ENCODE results near the gene THRB. TPM values are rescaled to one million over a fixed set of nuclear protein-coding genes. Genes with fewer than 3 reads are reported as not detected.
"Not testable (repeated sequence)": the region's sequence is repeated elsewhere in the genome, so short reads cannot be mapped to it uniquely, and the experiment has no call there.

THRB gene
- total and polyA plus RNA-seq, 4 experiments from 2014 or later, result 0.03 TPM; not detected in 3

- H3K27ac Mint-ChIP-seq, result no peak overlapping the region
- no peaks in the 10 kb centered on the region for H3K27me3 Mint-ChIP-seq
- CTCF ChIA-PET (ENCODE audit: partially characterized antibody), result no interaction called here
- Histone ChIP-seq H3K36me3 (ENCODE audit: insufficient read depth, low read length) (no peaks in the 10 kb centered on the region), H3K4me3 (ENCODE audit: low read length in 2 of 2) (no peak overlapping the region), H3K9me3 (ENCODE audit: control insufficient read depth in 1 of 2, low read length in 2 of 2) (no peaks in the 10 kb centered on the region), H3K27me3 (ENCODE audit: insufficient read depth, low read length) (no peaks in the 10 kb centered on the region), H3K4me1 (ENCODE audit: insufficient read depth, low read length) (no peaks in the 10 kb centered on the region), H3K27ac (ENCODE audit: low read depth, low read length) (no peak overlapping the region)
- peaks cover 0 to 6% (median 3%) of the 10 kb centered on the region in 8 donors for H3K9me3 Mint-ChIP-seq
- intact Hi-C loops (cut with micrococcal nuclease), result no loop called here
- no peak overlapping the region for H3K4me3 Mint-ChIP-seq
- H3K36me3 Mint-ChIP-seq, result no peaks in the 10 kb centered on the region
- no peaks in the 10 kb centered on the region for H3K4me1 Mint-ChIP-seq
- DNase-seq, result no peak
- POLR2A ChIA-PET (ENCODE audit: partially characterized antibody), result no interaction called here
Observed at GRCh38 chr3:24401090-24401810, 93.4 kb downstream of the THRB start.

DNA sequence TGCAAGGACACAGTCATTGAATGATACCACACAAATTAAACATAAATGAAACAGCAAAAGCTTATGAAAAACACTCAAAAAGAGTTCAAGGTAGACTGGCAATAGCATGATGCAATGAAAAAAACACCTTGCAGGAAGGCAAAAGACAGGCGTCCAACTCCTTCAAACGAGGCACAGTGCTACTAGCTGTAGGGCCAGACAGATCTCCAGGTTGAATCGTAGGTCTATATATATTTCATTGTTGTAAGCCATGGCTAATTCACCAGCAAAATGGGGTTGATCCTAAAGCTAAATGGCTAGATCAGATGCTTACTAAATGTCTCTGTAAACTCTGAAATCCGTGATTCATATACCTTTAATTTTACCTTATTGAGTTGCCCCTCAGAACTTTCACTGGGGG is 94.2 kb downstream of the THRB start:
- H3K4me3 ChIP-seq (ENCODE audit: low read length in 2 of 2), result no peak overlapping the region
- no peaks in the 10 kb centered on the region for H3K9me3 ChIP-seq (ENCODE audit: control insufficient read depth in 1 of 2, low read length in 2 of 2)
- no peaks in the 10 kb centered on the region for H3K4me1 ChIP-seq (ENCODE audit: insufficient read depth, low read length)
- H3K36me3 ChIP-seq (ENCODE audit: insufficient read depth, low read length), result no peaks in the 10 kb centered on the region
- POLR2A ChIA-PET (ENCODE audit: partially characterized antibody), result no interaction called here
- H3K4me3 Mint-ChIP-seq, result no peak overlapping the region
- intact Hi-C loops (cut with micrococcal nuclease), result no loop called here
- no peaks in the 10 kb centered on the region for H3K36me3 Mint-ChIP-seq
- H3K27ac ChIP-seq (ENCODE audit: low read depth, low read length), result no peak overlapping the region
- H3K4me1 Mint-ChIP-seq, result no peaks in the 10 kb centered on the region
- H3K27me3 ChIP-seq (ENCODE audit: insufficient read depth, low read length), result no peaks in the 10 kb centered on the region
- no peak for DNase-seq
- H3K9me3 Mint-ChIP-seq, result peaks cover 0 to 6% (median 3%) of the 10 kb centered on the region in 8 donors
- H3K27me3 Mint-ChIP-seq, result no peaks in the 10 kb centered on the region
- CTCF ChIA-PET (ENCODE audit: partially characterized antibody), result no interaction called here
- H3K27ac Mint-ChIP-seq, result no peak overlapping the region

- no peaks in the 10 kb centered on the region for H3K36me3 Mint-ChIP-seq
- no peaks in the 10 kb centered on the region for H3K27me3 Mint-ChIP-seq
- no peaks in the 10 kb centered on the region for H3K4me1 ChIP-seq (ENCODE audit: insufficient read depth, low read length)
- H3K36me3 ChIP-seq (ENCODE audit: insufficient read depth, low read length), result no peaks in the 10 kb centered on the region
- H3K27me3 ChIP-seq (ENCODE audit: insufficient read depth, low read length), result no peaks in the 10 kb centered on the region
- no peaks in the 10 kb centered on the region for H3K4me1 Mint-ChIP-seq
- DNase-seq, result no peak
- H3K4me3 ChIP-seq (ENCODE audit: low read length in 2 of 2), result no peak overlapping the region
- H3K9me3 Mint-ChIP-seq, result peaks cover 0 to 6% (median 3%) of the 10 kb centered on the region in 8 donors
- intact Hi-C loops (cut with micrococcal nuclease), result no loop called here
- no peak overlapping the region for H3K27ac ChIP-seq (ENCODE audit: low read depth, low read length)
- ChIA-PET CTCF (ENCODE audit: partially characterized antibody) (no interaction called here), POLR2A (ENCODE audit: partially characterized antibody) (no interaction called here)
- H3K27ac Mint-ChIP-seq, result no peak overlapping the region
- H3K9me3 ChIP-seq (ENCODE audit: control insufficient read depth in 1 of 2, low read length in 2 of 2), result no peaks in the 10 kb centered on the region
- no peak overlapping the region for H3K4me3 Mint-ChIP-seq
Observed at GRCh38 chr3:24400015-24400414, 94.6 kb downstream of the THRB start.

DNA sequence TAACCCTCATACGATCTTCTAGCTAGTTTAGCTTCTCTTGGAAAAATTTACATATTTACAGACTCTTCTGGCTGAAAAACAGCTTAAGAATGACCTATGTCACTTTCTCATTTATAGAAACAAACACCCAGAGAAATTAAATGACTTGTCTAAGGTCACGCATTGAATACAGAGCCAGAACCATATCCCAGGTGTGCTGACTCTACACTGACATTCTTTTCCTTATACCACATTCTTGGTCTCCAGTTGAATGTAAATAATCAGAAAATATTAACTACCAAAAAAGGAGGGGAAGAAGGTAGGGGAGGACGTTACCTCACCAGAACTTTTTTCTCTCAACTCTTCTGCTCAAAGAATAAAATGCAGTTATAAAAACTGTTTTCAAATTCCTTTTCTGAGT is 95.0 kb downstream of the THRB start:
- Mint-ChIP-seq H3K4me3 (no peak overlapping the region), H3K9me3 (peaks cover 0 to 6% (median 3%) of the 10 kb centered on the region in 8 donors), H3K36me3 (no peaks in the 10 kb centered on the region), H3K27ac (no peak overlapping the region), H3K27me3 (no peaks in the 10 kb centered on the region), H3K4me1 (no peaks in the 10 kb centered on the region)
- ChIA-PET CTCF (ENCODE audit: partially characterized antibody) (no interaction called here), POLR2A (ENCODE audit: partially characterized antibody) (no interaction called here)
- no peaks in the 10 kb centered on the region for H3K36me3 ChIP-seq (ENCODE audit: insufficient read depth, low read length)
- no peaks in the 10 kb centered on the region for H3K9me3 ChIP-seq (ENCODE audit: control insufficient read depth in 1 of 2, low read length in 2 of 2)
- H3K27me3 ChIP-seq (ENCODE audit: insufficient read depth, low read length), result no peaks in the 10 kb centered on the region
- no peak for DNase-seq
- no peaks in the 10 kb centered on the region for H3K4me1 ChIP-seq (ENCODE audit: insufficient read depth, low read length)
- H3K27ac ChIP-seq (ENCODE audit: low read depth, low read length), result no peak overlapping the region
- intact Hi-C loops (cut with micrococcal nuclease), result no loop called here
- no peak overlapping the region for H3K4me3 ChIP-seq (ENCODE audit: low read length in 2 of 2)

DNA sequence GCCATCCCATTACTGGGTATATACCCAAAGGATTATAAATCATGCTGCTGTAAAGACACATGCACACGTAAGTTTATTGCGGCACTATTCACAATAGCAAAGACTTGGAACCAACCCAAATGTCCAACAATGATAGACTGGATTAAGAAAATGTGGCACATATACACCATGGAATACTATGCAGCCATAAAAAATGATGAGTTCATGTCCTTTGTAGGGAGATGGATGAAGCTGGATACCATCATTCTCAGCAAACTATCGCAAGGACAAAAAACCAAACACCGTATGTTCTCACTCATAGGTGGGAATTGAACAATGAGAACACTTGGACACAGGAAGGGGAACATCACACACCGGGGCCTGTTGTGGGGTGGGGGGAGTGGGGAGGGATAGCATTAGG is 95.9 kb downstream of the THRB start:
- H3K36me3 Mint-ChIP-seq; H3K4me3 Mint-ChIP-seq; H3K27me3 Mint-ChIP-seq; H3K27ac Mint-ChIP-seq; H3K4me1 ChIP-seq (ENCODE audit: insufficient read depth, low read length); H3K4me3 ChIP-seq (ENCODE audit: low read length in 2 of 2); CTCF ChIA-PET (ENCODE audit: partially characterized antibody); H3K9me3 ChIP-seq (ENCODE audit: control insufficient read depth in 1 of 2, low read length in 2 of 2); DNase-seq; intact Hi-C loops (cut with micrococcal nuclease); H3K36me3 ChIP-seq (ENCODE audit: insufficient read depth, low read length); H3K27ac ChIP-seq (ENCODE audit: low read depth, low read length); H3K4me1 Mint-ChIP-seq; H3K27me3 ChIP-seq (ENCODE audit: insufficient read depth, low read length); POLR2A ChIA-PET (ENCODE audit: partially characterized antibody); H3K9me3 Mint-ChIP-seq: not testable (repeated sequence)

DNA sequence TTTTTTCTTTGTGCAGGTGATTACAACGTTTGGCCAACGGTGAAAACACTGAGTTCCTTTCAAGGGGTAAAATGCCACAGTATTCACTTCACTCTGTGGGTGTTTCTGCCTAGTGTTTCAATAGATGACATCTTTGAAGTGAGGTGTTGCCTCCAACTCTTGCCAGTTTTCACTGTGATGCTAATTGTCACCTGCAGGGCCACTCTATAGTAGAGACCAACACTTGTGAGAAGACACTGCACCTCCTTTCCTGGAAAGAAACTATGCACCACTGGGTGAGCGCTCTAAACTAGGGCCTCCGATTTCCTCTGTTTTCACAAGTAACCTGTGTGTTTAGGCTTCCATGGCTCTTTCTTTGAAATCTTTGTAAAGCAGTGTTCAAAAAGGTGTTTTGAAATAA is 98.3 kb downstream of the THRB start:
- H3K9me3 ChIP-seq (ENCODE audit: control insufficient read depth in 1 of 2, low read length in 2 of 2), result no peaks in the 10 kb centered on the region
- Mint-ChIP-seq H3K9me3 (peaks cover 0 to 6% (median 3%) of the 10 kb centered on the region in 8 donors), H3K27me3 (no peaks in the 10 kb centered on the region), H3K27ac (no peak overlapping the region), H3K4me1 (no peaks in the 10 kb centered on the region), H3K4me3 (no peak overlapping the region), H3K36me3 (no peaks in the 10 kb centered on the region)
- no peaks in the 10 kb centered on the region for H3K27me3 ChIP-seq (ENCODE audit: insufficient read depth, low read length)
- H3K4me1 ChIP-seq (ENCODE audit: insufficient read depth, low read length), result no peaks in the 10 kb centered on the region
- H3K27ac ChIP-seq (ENCODE audit: low read depth, low read length), result no peak overlapping the region
- no peaks in the 10 kb centered on the region for H3K36me3 ChIP-seq (ENCODE audit: insufficient read depth, low read length)
- no peak overlapping the region for H3K4me3 ChIP-seq (ENCODE audit: low read length in 2 of 2)
- CTCF ChIA-PET (ENCODE audit: partially characterized antibody), result no interaction called here
- intact Hi-C loops (cut with micrococcal nuclease), result no loop called here
- no peak for DNase-seq
- POLR2A ChIA-PET (ENCODE audit: partially characterized antibody), result no interaction called here

GRCh38 chr3:24394754-24395153 is 99.9 kb downstream of the THRB start:
- Mint-ChIP-seq H3K9me3 (peaks cover 0 to 6% (median 3%) of the 10 kb centered on the region in 8 donors), H3K27ac (no peak overlapping the region), H3K4me3 (no peak overlapping the region), H3K4me1 (no peaks in the 10 kb centered on the region), H3K36me3 (no peaks in the 10 kb centered on the region), H3K27me3 (no peaks in the 10 kb centered on the region)
- no peak overlapping the region for H3K27ac ChIP-seq (ENCODE audit: low read depth, low read length)
- H3K9me3 ChIP-seq (ENCODE audit: control insufficient read depth in 1 of 2, low read length in 2 of 2), result no peaks in the 10 kb centered on the region
- ChIA-PET CTCF (ENCODE audit: partially characterized antibody) (no interaction called here), POLR2A (ENCODE audit: partially characterized antibody) (interaction anchor here (0.6 kb wide), 1 partner anchor 53 kb away, joined by 3 read pairs; no protein-coding TSS in a partner anchor)
- intact Hi-C loops (cut with micrococcal nuclease), result no loop called here
- no peak overlapping the region for H3K4me3 ChIP-seq (ENCODE audit: low read length in 2 of 2)
- DNase-seq, result no peak
- H3K36me3 ChIP-seq (ENCODE audit: insufficient read depth, low read length), result no peaks in the 10 kb centered on the region
- no peaks in the 10 kb centered on the region for H3K27me3 ChIP-seq (ENCODE audit: insufficient read depth, low read length)
- H3K4me1 ChIP-seq (ENCODE audit: insufficient read depth, low read length), result no peaks in the 10 kb centered on the region

- H3K9me3 ChIP-seq (ENCODE audit: control insufficient read depth in 1 of 2, low read length in 2 of 2), result no peaks in the 10 kb centered on the region
- no peaks in the 10 kb centered on the region for H3K4me1 Mint-ChIP-seq
- no peak overlapping the region for H3K4me3 ChIP-seq (ENCODE audit: low read length in 2 of 2)
- ChIA-PET CTCF (ENCODE audit: partially characterized antibody) (no interaction called here), POLR2A (ENCODE audit: partially characterized antibody) (no interaction called here)
- DNase-seq, result no peak
- intact Hi-C loops (cut with micrococcal nuclease), result no loop called here
- H3K4me1 ChIP-seq (ENCODE audit: insufficient read depth, low read length), result no peaks in the 10 kb centered on the region
- no peaks in the 10 kb centered on the region for H3K36me3 Mint-ChIP-seq
- no peak overlapping the region for H3K27ac ChIP-seq (ENCODE audit: low read depth, low read length)
- H3K36me3 ChIP-seq (ENCODE audit: insufficient read depth, low read length), result no peaks in the 10 kb centered on the region
- no peak overlapping the region for H3K27ac Mint-ChIP-seq
- H3K27me3 Mint-ChIP-seq, result no peaks in the 10 kb centered on the region
- H3K9me3 Mint-ChIP-seq, result peaks cover 0 to 6% (median 3%) of the 10 kb centered on the region in 8 donors
- no peak overlapping the region for H3K4me3 Mint-ChIP-seq
- H3K27me3 ChIP-seq (ENCODE audit: insufficient read depth, low read length), result no peaks in the 10 kb centered on the region
Observed at GRCh38 chr3:24393316-24393715, 101.3 kb downstream of the THRB start.

Data from CD4-positive, alpha-beta memory T cell (primary cell).